ENCODE results near the gene GABRB3. TPM values are rescaled to one million over a fixed set of nuclear protein-coding genes. Genes with fewer than 3 reads are reported as not detected.

The GABRB3 gene
- polyA plus RNA-seq, 4 donors: 5.9 to 8.1 (median 7.1) TPM

- no peak for DNase-seq (ENCODE audit: low read depth in 4 of 4, low spot score in 3 of 4)
These were observed 208.5 kb downstream of the GABRB3 start for GRCh38 chr15:26564361-26564760.

GRCh38 chr15:26562336-26562735 lies 210.5 kb downstream of the GABRB3 start:
- DNase-seq (ENCODE audit: low read depth in 4 of 4, low spot score in 3 of 4): no peak

GRCh38 chr15:26561896-26562295 lies 211.0 kb downstream of the GABRB3 start:
- no peak for DNase-seq (ENCODE audit: low read depth in 4 of 4, low spot score in 3 of 4)

GRCh38 chr15:26561130-26561529 lies 211.7 kb downstream of the GABRB3 start:
- DNase-seq (ENCODE audit: low read depth in 4 of 4, low spot score in 3 of 4): no peak

- DNase-seq (ENCODE audit: low read depth in 4 of 4, low spot score in 3 of 4): no peak
These were observed 217.0 kb downstream of the GABRB3 start for GRCh38 chr15:26555898-26556297.

- no peak for DNase-seq (ENCODE audit: low read depth in 4 of 4, low spot score in 3 of 4)
These were observed 221.4 kb downstream of the GABRB3 start for GRCh38 chr15:26551473-26551872.

GRCh38 chr15:26550880-26551279 lies 222.0 kb downstream of the GABRB3 start:
- DNase-seq (ENCODE audit: low read depth in 4 of 4, low spot score in 3 of 4): no peak

- DNase-seq (ENCODE audit: low read depth in 4 of 4, low spot score in 3 of 4): no peak
These were observed 235.2 kb downstream of the GABRB3 start for GRCh38 chr15:26537663-26538062.

GRCh38 chr15:26531489-26531888 lies 241.4 kb downstream of the GABRB3 start:
- DNase-seq (ENCODE audit: low read depth in 4 of 4, low spot score in 3 of 4): no peak

- no peak for DNase-seq (ENCODE audit: low read depth in 4 of 4, low spot score in 3 of 4)
These were observed 247.8 kb downstream of the GABRB3 start for GRCh38 chr15:26525096-26525495.

GRCh38 chr15:26521691-26522198 lies 251.1 kb downstream of the GABRB3 start:
- no peak for DNase-seq (ENCODE audit: low read depth in 4 of 4, low spot score in 3 of 4)

- no peak for DNase-seq (ENCODE audit: low read depth in 4 of 4, low spot score in 3 of 4)
These were observed 251.7 kb downstream of the GABRB3 start for GRCh38 chr15:26521130-26521529.

- no peak for DNase-seq (ENCODE audit: low read depth in 4 of 4, low spot score in 3 of 4)
These were observed 254.0 kb downstream of the GABRB3 start for GRCh38 chr15:26518885-26519284.

- no peak for DNase-seq (ENCODE audit: low read depth in 4 of 4, low spot score in 3 of 4)
These were observed 256.5 kb downstream of the GABRB3 start for GRCh38 chr15:26516102-26516980.

- no peak for DNase-seq (ENCODE audit: low read depth in 4 of 4, low spot score in 3 of 4)
These were observed 268.9 kb downstream of the GABRB3 start for GRCh38 chr15:26504009-26504408.

Other genes with a start within 250 kb of the GABRB3 start
- gene GABRA5, start 94.0 kb upstream of the GABRB3 start, polyA plus RNA-seq (ENCODE audit: insufficient read length in 4 of 4): under 1 TPM; 0.14 to 0.45 (median 0.36) TPM
- gene GABRG3, start 198.1 kb upstream of the GABRB3 start, polyA plus RNA-seq (ENCODE audit: insufficient read length in 4 of 4): 1 to 10 TPM; 1.7 to 2.4 (median 2.2) TPM

Measured in right renal pelvis (tissue), 4 donors.